CD4-positive, alpha-beta T cell (primary cell): ENCODE data around the gene LRFN4. TPM values are rescaled to one million over a fixed set of nuclear protein-coding genes. Genes with fewer than 3 reads are reported as not detected.

Experiments used
- ATAC-seq: fragments of 200-7000 bp; cut with Tn5 transposase; one replicate; pipeline ENCODE4 v1.10.0; 2022; ENCODE audit warnings: mild to moderate bottlenecking; ENCODE audit not compliant: poor library complexity
- CTCF ChIA-PET: fragments of 350-600 bp; sonication (Branson Sonifier 250); formaldehyde crosslinking; loops from one replicate; lab custom pipeline; 2021; ENCODE audit warnings: antibody characterized with exemption, inconsistent platforms; lab: Charles Lee
- POLR2A ChIA-PET: fragments of 350-600 bp; sonication (Branson Sonifier 250); formaldehyde crosslinking; loops from one replicate; lab custom pipeline; 2021; ENCODE audit warnings: antibody characterized with exemption, inconsistent platforms; lab: Charles Lee
- DNase-seq, 14 experiments: peaks; one replicate each; pipeline ENCODE4 v3.0.0-alpha.2; 2013 to 2020; ENCODE audit warnings: mixed read lengths in 2 of 14
- H3K27ac ChIP-seq, 2 donors: one replicate each; pipeline versions ENCODE4 v1.5.1 to v1.7.0; 2013; ENCODE audit warnings: low read length in 2 of 2, low read depth in 1 of 2, mild to moderate bottlenecking in 1 of 2
- H3K27me3 ChIP-seq, 2 experiments: 1 replicate in 1 of 2; 2 replicates in 1 of 2; pipeline versions ENCODE4 v1.6.1 to v1.7.0; 2013; ENCODE audit warnings: low read length in 2 of 2, control low read depth in 1 of 2, mild to moderate bottlenecking in 1 of 2, moderate library complexity in 1 of 2; ENCODE audit not compliant: insufficient read depth in 2 of 2, control insufficient read depth in 1 of 2
- H3K36me3 ChIP-seq: one replicate; pipeline ENCODE4 v1.6.1; 2013; ENCODE audit warnings: low read length, control low read depth; ENCODE audit not compliant: insufficient read depth
- H3K4me1 ChIP-seq: one replicate; pipeline ENCODE4 v1.6.1; 2013; ENCODE audit warnings: low read length, control low read depth; ENCODE audit not compliant: insufficient read depth
- H3K4me3 ChIP-seq: one replicate; pipeline ENCODE4 v1.5.1; 2013; ENCODE audit warnings: mild to moderate bottlenecking, low read length, moderate library complexity
- H3K9me3 ChIP-seq, 2 experiments: 1 replicate in 1 of 2; 2 replicates in 1 of 2; pipeline versions ENCODE4 v1.6.1 to v1.7.0; 2013; ENCODE audit warnings: low read length in 2 of 2, mild to moderate bottlenecking in 2 of 2, control low read depth in 1 of 2, moderate library complexity in 1 of 2; ENCODE audit not compliant: control insufficient read depth in 1 of 2, insufficient read depth in 1 of 2
- H3K27ac Mint-ChIP-seq: one replicate; pipeline ENCODE4 v1.8.0; 2020; ENCODE audit warnings: mixed read lengths
- H3K27me3 Mint-ChIP-seq: one replicate; pipeline ENCODE4 v1.8.0; 2021; ENCODE audit warnings: mixed read lengths
- H3K36me3 Mint-ChIP-seq: one replicate; pipeline ENCODE4 v1.8.0; 2021; ENCODE audit warnings: low read depth, mixed read lengths
- H3K4me1 Mint-ChIP-seq: one replicate; pipeline ENCODE4 v1.8.0; 2021; ENCODE audit warnings: low read depth, mixed read lengths
- H3K4me3 Mint-ChIP-seq: one replicate; pipeline ENCODE4 v1.8.0; 2020; ENCODE audit warnings: mild to moderate bottlenecking, mixed read lengths
- H3K9me3 Mint-ChIP-seq: one replicate; pipeline ENCODE4 v1.8.0; 2020; ENCODE audit warnings: mixed read lengths
- intact Hi-C, 2 experiments: fragments of 100-400 bp; cut with DNase I in 1 of 2; cut with micrococcal nuclease in 1 of 2; formaldehyde crosslinking; loops; one replicate each; pipeline versions ENCODE4 v1.15.1 to v1.9.0; 2023 to 2025; cut with DNase I, micrococcal nuclease
- total RNA-seq, 174 experiments: library from RNA in 2 of 174; stranded (reverse) in 2 of 174; gene quantifications; one replicate each; pipeline ENCODE4 v1.2.3 and lab custom pipeline; 2021 to 2026
- TF ChIP-seq, protein P1 (sequence below): fragments of 200-600 bp; IDR thresholded peaks from one replicate; pipeline ENCODE4 v1.8.0; 2022; ENCODE audit warnings: antibody characterized with exemption, mild to moderate bottlenecking

Gene LRFN4
- total RNA-seq, 2 experiments from 2014 or later: 1.6 to 2.5 TPM

DNA sequence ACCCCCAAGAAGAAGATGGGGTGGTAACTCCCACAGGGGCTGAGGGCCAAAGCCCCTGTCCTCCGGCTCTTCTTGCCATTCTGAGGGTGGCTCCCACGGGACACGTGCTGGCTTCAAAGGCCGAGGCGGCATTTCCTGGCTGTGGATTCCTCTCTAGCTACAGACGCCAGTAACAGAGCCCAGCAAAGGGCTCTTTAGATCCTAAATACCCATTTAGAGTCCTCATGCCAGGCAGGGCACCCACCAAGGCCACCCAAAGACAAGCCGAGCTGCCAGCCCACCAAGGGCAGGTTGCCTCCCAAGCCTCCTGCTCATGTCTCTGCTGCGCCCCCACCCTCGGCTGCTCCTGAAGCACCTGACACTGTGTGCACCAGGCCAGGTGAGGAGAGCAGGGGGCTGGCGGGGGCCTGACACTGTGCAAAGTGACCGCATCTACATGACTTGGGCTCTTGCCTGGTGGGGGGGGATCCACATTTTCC lies 5.7 kb downstream of the LRFN4 start:
- POLR2A ChIA-PET: no interaction called here

DNA sequence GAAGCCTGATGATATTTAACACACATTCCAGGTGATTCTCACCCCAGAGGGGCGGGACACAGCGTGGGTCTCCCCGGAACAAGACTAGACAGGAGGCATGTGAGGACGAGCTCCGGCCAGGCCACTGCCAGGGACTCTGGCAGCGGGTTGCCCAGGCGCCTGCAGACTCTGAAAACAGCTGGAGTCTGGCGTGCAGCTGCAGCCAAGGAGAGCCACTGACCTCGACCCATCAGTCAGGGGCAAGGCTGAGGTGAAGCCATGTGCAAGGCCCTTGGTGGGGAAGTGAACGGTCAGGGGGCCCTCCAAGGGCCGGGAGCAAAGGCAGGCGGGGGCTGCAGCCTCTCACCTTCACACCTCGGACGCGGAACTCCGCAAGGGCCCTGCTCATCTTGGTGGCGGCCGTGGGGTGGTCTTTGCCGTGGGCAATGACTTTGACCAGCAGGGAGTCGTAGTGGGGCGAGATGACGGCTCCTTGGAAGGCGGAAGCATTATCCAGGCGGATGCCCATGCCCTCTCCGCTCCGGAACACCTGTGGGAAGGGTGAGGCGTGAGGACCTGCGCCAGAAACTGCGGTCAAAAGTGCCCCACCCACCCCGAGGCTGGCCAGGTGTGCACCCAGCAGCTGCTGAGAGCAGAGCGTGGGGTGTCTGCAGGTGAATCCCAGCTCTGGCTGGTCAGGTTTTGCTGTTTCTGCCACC lies 6.7 kb downstream of the LRFN4 start:
- CTCF ChIA-PET: no interaction called here
- no peak for ATAC-seq
- Mint-ChIP-seq H3K9me3 (no peaks in the 10 kb centered on the region), H3K36me3 (no peaks in the 10 kb centered on the region), H3K27me3 (no peaks in the 10 kb centered on the region), H3K4me3 (no peak overlapping the region), H3K4me1 (peaks cover 7% of the 10 kb centered on the region), H3K27ac (no peak overlapping the region)
- Histone ChIP-seq H3K9me3 (no peaks in the 10 kb centered on the region), H3K36me3 (no peaks in the 10 kb centered on the region), H3K4me1 (peaks cover 3% of the 10 kb centered on the region), H3K27ac (no peak overlapping the region), H3K27me3 (no peaks in the 10 kb centered on the region), H3K4me3 (no peak overlapping the region)
- POLR2A ChIA-PET: no interaction called here
- no peak for DNase-seq
- TF ChIP-seq, protein P1, sequence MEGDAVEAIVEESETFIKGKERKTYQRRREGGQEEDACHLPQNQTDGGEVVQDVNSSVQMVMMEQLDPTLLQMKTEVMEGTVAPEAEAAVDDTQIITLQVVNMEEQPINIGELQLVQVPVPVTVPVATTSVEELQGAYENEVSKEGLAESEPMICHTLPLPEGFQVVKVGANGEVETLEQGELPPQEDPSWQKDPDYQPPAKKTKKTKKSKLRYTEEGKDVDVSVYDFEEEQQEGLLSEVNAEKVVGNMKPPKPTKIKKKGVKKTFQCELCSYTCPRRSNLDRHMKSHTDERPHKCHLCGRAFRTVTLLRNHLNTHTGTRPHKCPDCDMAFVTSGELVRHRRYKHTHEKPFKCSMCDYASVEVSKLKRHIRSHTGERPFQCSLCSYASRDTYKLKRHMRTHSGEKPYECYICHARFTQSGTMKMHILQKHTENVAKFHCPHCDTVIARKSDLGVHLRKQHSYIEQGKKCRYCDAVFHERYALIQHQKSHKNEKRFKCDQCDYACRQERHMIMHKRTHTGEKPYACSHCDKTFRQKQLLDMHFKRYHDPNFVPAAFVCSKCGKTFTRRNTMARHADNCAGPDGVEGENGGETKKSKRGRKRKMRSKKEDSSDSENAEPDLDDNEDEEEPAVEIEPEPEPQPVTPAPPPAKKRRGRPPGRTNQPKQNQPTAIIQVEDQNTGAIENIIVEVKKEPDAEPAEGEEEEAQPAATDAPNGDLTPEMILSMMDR: no peak
- intact Hi-C loops: no loop called here

More for the DNA sequence above, 5.7 kb downstream of the LRFN4 start:
- Histone ChIP-seq H3K9me3 (no peaks in the 10 kb centered on the region), H3K27me3 (no peaks in the 10 kb centered on the region), H3K36me3 (no peaks in the 10 kb centered on the region), H3K4me1 (peaks cover 1% of the 10 kb centered on the region), H3K4me3 (no peak overlapping the region), H3K27ac (no peak overlapping the region)
- Mint-ChIP-seq H3K4me3 (no peak overlapping the region), H3K9me3 (no peaks in the 10 kb centered on the region), H3K36me3 (no peaks in the 10 kb centered on the region), H3K27me3 (no peaks in the 10 kb centered on the region), H3K4me1 (no peaks in the 10 kb centered on the region), H3K27ac (no peak overlapping the region)
- intact Hi-C loops: no loop called here
- TF ChIP-seq, protein P1: no peak
- CTCF ChIA-PET: no interaction called here
- DNase-seq (no peak), ATAC-seq (no peak)

DNA sequence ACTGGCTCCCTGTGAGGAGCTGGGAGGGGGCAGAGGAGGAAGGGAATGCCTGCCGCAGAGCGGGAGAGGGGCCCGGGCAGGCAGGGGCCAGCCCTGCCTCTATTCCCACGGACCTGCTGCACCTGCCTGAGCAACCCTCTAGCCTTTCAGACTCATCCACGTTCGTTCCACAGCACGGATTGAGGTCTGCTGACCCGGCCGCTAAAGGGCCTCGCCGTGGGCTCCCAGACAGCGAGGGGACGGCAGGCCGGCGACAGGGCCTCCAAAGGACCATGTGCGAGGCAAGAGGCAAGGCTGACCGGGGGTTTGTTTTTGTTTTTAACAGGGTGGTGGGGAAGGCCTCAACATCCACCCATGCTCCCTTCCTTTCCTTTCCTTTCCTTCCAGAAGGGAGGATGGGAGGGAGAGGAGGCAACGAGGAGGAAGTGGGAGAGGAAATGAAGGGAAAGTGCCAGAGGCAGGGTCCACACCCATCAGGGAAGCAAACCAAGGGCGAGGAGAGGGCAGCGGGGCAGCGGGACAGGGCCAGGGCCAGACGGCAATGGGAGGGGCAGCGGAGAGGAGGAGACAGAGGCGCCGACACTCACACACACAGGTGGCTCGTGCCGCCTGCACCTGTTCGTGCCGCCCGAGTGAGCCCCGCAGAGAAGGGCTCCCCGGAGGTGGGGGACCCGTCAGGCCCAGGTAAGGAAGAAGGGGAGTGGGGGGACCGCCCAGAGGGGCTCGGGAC lies 7.5 kb downstream of the LRFN4 start:
- intact Hi-C loops: no loop called here
- Mint-ChIP-seq H3K4me1 (peaks cover 11% of the 10 kb centered on the region), H3K27ac (no peak overlapping the region), H3K9me3 (no peaks in the 10 kb centered on the region), H3K4me3 (no peak overlapping the region), H3K27me3 (no peaks in the 10 kb centered on the region), H3K36me3 (no peaks in the 10 kb centered on the region)
- peaks cover 8% of the 10 kb centered on the region for H3K4me1 ChIP-seq
- H3K27ac ChIP-seq: no peak overlapping the region
- DNase-seq (no peak), ATAC-seq (no peak)
- no peaks in the 10 kb centered on the region for H3K36me3 ChIP-seq
- no peak overlapping the region for H3K4me3 ChIP-seq
- no peaks in the 10 kb centered on the region for H3K27me3 ChIP-seq
- ChIA-PET POLR2A (no interaction called here), CTCF (no interaction called here)
- TF ChIP-seq, protein P1: no peak
- no peaks in the 10 kb centered on the region for H3K9me3 ChIP-seq
